K562 (cell line): ENCODE data around the gene MAP4. TPM values are rescaled to one million over a fixed set of nuclear protein-coding genes. Genes with fewer than 3 reads are reported as not detected.

Experiments
- ATAC-seq: fragments of 200-7000 bp; cut with Tn5 transposase; 3 replicates; pipeline ENCODE4 v1.9.1; 2020; ENCODE audit warnings: moderate library complexity
- BruUV-seq: library from RNA; stranded (reverse); fragments of 400-500 nt; replicated peaks from 2 replicates; lab custom pipeline; 2021; lab: Mats Ljungman, UMichigan
- CTCF ChIA-PET: fragments of 300-600 bp; formaldehyde crosslinking; extraction: SDS; loops from one replicate; lab custom pipeline; 2021; ENCODE audit warnings: low intra/inter-chr PET ratio; lab: Yijun Ruan, JAX
- POLR2A ChIA-PET: fragments of 300-600, 350-650 bp; sonication (Branson Sonifier 250); formaldehyde crosslinking; extraction: SDS; loops from one replicate; lab custom pipeline; 2021; ENCODE audit warnings: antibody characterized with exemption, inconsistent platforms; lab: Yijun Ruan, JAX
- DNase-seq, 4 experiments: peaks; one replicate each; pipeline versions ENCODE4 v3.0.0 to v3.0.0-alpha.2; 2011 to 2018; ENCODE audit warnings: low spot score in 3 of 4, mixed read lengths in 3 of 4; ENCODE audit errors: extremely low read depth in 1 of 4
- FAIRE-seq: peaks from 2 replicates; lab custom pipeline; 2011; peaks lifted over from hg19 to GRCh38; lab: Jason Lieb, UNC
- H2AFZ ChIP-seq: 2 replicates; pipeline ENCODE4 v1.6.0; 2011; ENCODE audit warnings: low read depth, low read length, control low read depth, inconsistent platforms
- H3K27ac ChIP-seq: fragments of 200-600 bp; 3 replicates; pipeline ENCODE4 v1.8.0; 2011; ENCODE audit warnings: low read depth, mild to moderate bottlenecking, control low read depth, inconsistent platforms, low read length, moderate library complexity, mixed read lengths; ENCODE audit errors: extremely low read depth
- H3K27me3 ChIP-seq, 2 experiments: fragments of 300-600 bp in 1 of 2; 2 replicates in 1 of 2; 3 replicates in 1 of 2; pipeline versions ENCODE4 v1.6.0 to v1.8.0; 2011; ENCODE audit warnings: inconsistent platforms in 2 of 2, low read length in 2 of 2, mild to moderate bottlenecking in 1 of 2, mixed read lengths in 1 of 2, moderate library complexity in 1 of 2; ENCODE audit not compliant: control insufficient read depth in 2 of 2, insufficient read depth in 2 of 2
- H3K36me3 ChIP-seq: fragments of 300-600 bp; 3 replicates; pipeline ENCODE4 v1.8.0; 2011; ENCODE audit warnings: mild to moderate bottlenecking, low read length, inconsistent platforms; ENCODE audit not compliant: control insufficient read depth, insufficient read depth
- H3K4me1 ChIP-seq, 2 experiments: fragments of 200-600 bp in 1 of 2; replicated peaks in 1 of 2; 2 replicates in 1 of 2; 3 replicates in 1 of 2; pipeline versions ENCODE4 v1.5.1 to v1.8.0; 2011; ENCODE audit warnings: inconsistent platforms in 2 of 2, low read length in 2 of 2, mild to moderate bottlenecking in 1 of 2, mixed read lengths in 1 of 2, moderate library complexity in 1 of 2; ENCODE audit not compliant: control insufficient read depth in 2 of 2, insufficient read depth in 2 of 2
- H3K4me2 ChIP-seq: 2 replicates; pipeline ENCODE4 v1.6.1; 2011; ENCODE audit warnings: low read length, control low read depth, inconsistent platforms, mixed read lengths; ENCODE audit not compliant: insufficient read depth
- H3K4me3 ChIP-seq: fragments of 200-600 bp; sonication (generic), shearing (Covaris generic); 2 replicates; pipeline ENCODE4 v1.5.1; 2016; ENCODE audit warnings: control low read depth, inconsistent platforms
- H3K79me2 ChIP-seq: fragments of 200-600 bp; 3 replicates; pipeline ENCODE4 v1.8.0; 2011; ENCODE audit warnings: low read length, inconsistent platforms; ENCODE audit not compliant: control insufficient read depth, insufficient read depth
- H3K9ac ChIP-seq, 2 experiments: 2 replicates each; pipeline versions ENCODE4 v1.6.0 to v1.6.1; 2011; ENCODE audit warnings: low read depth in 2 of 2, low read length in 2 of 2, control low read depth in 1 of 2, inconsistent platforms in 1 of 2, mild to moderate bottlenecking in 1 of 2, mixed read lengths in 1 of 2; ENCODE audit not compliant: insufficient read depth in 1 of 2
- H3K9me1 ChIP-seq: one replicate; pipeline ENCODE4 v1.6.0; 2011; ENCODE audit warnings: inconsistent platforms, mild to moderate bottlenecking, low read length, moderate library complexity; ENCODE audit not compliant: control insufficient read depth, insufficient read depth
- H3K9me3 ChIP-seq: replicated peaks from 2 replicates; pipeline ENCODE4 v1.5.1; 2011; ENCODE audit warnings: low read depth, low read length, inconsistent platforms; ENCODE audit not compliant: control insufficient read depth, insufficient read depth
- H4K20me1 ChIP-seq: replicated peaks from 2 replicates; pipeline ENCODE4 v1.6.1; 2011; ENCODE audit warnings: low read length, inconsistent platforms, mixed read lengths; ENCODE audit not compliant: control insufficient read depth, insufficient read depth
- ATF7 ChIP-seq: fragments of 450-650 bp; IDR thresholded peaks from 2 replicates; pipeline ENCODE4 v1.7.1; 2014; ENCODE audit warnings: mild to moderate bottlenecking, moderate library complexity
- HIVEP1 ChIP-seq: fragments of 250-450 bp; sonication (Bioruptor Pico); IDR thresholded peaks from 2 replicates; pipeline ENCODE4 v1.4.0; 2020; ENCODE audit warnings: mild to moderate bottlenecking
- ILK ChIP-seq: fragments of 450-650 bp; IDR thresholded peaks from 2 replicates; pipeline ENCODE4 v1.6.1; 2016; ENCODE audit warnings: missing genetic modification characterization, low read depth, mild to moderate bottlenecking, missing compliant biosample characterization, moderate library complexity, borderline replicate concordance
- JUND ChIP-seq, 2 experiments: IDR thresholded peaks; 2 replicates in 1 of 2; 3 replicates in 1 of 2; pipeline ENCODE4 v1.6.1; 2011; ENCODE audit warnings: borderline replicate concordance in 2 of 2, low read depth in 2 of 2, low read length in 2 of 2, improper control_type of control experiment in 1 of 2, missing biosample characterization in 1 of 2, missing genetic modification characterization in 1 of 2, missing genetic modification reagents in 1 of 2
- TEAD4 ChIP-seq, 2 experiments: sonication (generic) in 1 of 2; formaldehyde crosslinking in 1 of 2; IDR thresholded peaks; 2 replicates each; pipeline versions ENCODE4 v1.6.1 to v1.8.0; 2012 to 2022; ENCODE audit warnings: borderline replicate concordance in 1 of 2, inconsistent platforms in 1 of 2, low read length in 1 of 2, mild to moderate bottlenecking in 1 of 2, missing genetic modification reagents in 1 of 2
- ZBTB1 ChIP-seq: sonication (generic); formaldehyde crosslinking; IDR thresholded peaks from 2 replicates; pipeline ENCODE4 v1.8.1; 2023; ENCODE audit warnings: missing genetic modification reagents, low read depth, mild to moderate bottlenecking, borderline replicate concordance
- ZFP1 ChIP-seq: fragments of 450-650 bp; formaldehyde crosslinking; IDR thresholded peaks from 2 replicates; pipeline ENCODE4 v1.4.0; 2020; ENCODE audit warnings: mild to moderate bottlenecking, mixed read lengths
- WGBS: fragments of 100-300 bp; shearing (Covaris generic); methylation state at CpG from one replicate; pipeline ENCODE4 v1.1.6; 2016; ENCODE audit warnings: low coverage, mixed read lengths; ENCODE audit not compliant: insufficient coverage; ENCODE audit errors: missing lambda C conversion rate; 5-methylcytosine and 5-hydroxymethylcytosine counted together
- in situ Hi-C: fragments of 300-500 bp; cut with MboI; formaldehyde crosslinking; loops from 4 replicates; pipeline ENCODE4 v1.15.0; 2018; ENCODE audit warnings: inconsistent platforms, mixed read lengths
- intact Hi-C: fragments of 100-400 bp; cut with micrococcal nuclease; formaldehyde crosslinking; loops from 2 replicates; pipeline ENCODE4 v1.14.2; 2022
- polyA plus RNA-seq, 8 experiments: library from polyadenylated mRNA; depleted of rRNA in 4 of 8; stranded (reverse) in 5 of 8; unstranded in 3 of 8; fragments of >200 nt; fragmentation: Nextera tagmentation in 2 of 8; fragmentation: Illumina TruSeq in 1 of 8; extraction: Ambion mirVana in 2 of 8; extraction: Trizol in 1 of 8; gene quantifications; 2 replicates each; pipeline versions ENCODE4 v1.2.1 to v1.2.3, GENCODE V29; 2011 to 2014; ENCODE audit warnings: inconsistent platforms in 1 of 8, missing spikeins in 1 of 8
- total RNA-seq, 7 experiments: library from RNA; depleted of rRNA in 6 of 7; stranded (reverse); fragments of >200 nt in 6 of 7; fragmentation: Illumina TruSeq in 2 of 7; extraction: Trizol in 2 of 7; gene quantifications; 2 replicates each; pipeline versions ENCODE4 v1.2.1 to v1.2.3, GENCODE V29; 2011 to 2021; ENCODE audit warnings: low replicate concordance in 1 of 7
- TF ChIP-seq, protein P1 (sequence below), 2 experiments: fragments of 450-650 bp in 1 of 2; sonication (generic) in 1 of 2; formaldehyde crosslinking in 1 of 2; IDR thresholded peaks in 1 of 2; conservative IDR thresholded peaks in 1 of 2; 2 replicates each; pipeline versions ENCODE4 v1.6.1 to v1.8.1; 2016 to 2023; ENCODE audit warnings: mild to moderate bottlenecking in 2 of 2, moderate library complexity in 2 of 2, inconsistent platforms in 1 of 2, missing genetic modification reagents in 1 of 2
- TF ChIP-seq, protein P2 (sequence below): sonication (generic); IDR thresholded peaks from 2 replicates; pipeline ENCODE4 v1.6.1; 2016
- TF ChIP-seq, protein P3 (sequence below): IDR thresholded peaks from 2 replicates; pipeline ENCODE4 v1.6.1; 2012; ENCODE audit warnings: low read depth, low read length, improper control_type of control experiment, borderline replicate concordance

Gene MAP4
- total and polyA plus RNA-seq, 9 of the 15 experiments (the other 6 are each of a cell fraction or from before 2014, with no cell fraction given) = 13.3 to 141 (median 36.8) TPM

DNA sequence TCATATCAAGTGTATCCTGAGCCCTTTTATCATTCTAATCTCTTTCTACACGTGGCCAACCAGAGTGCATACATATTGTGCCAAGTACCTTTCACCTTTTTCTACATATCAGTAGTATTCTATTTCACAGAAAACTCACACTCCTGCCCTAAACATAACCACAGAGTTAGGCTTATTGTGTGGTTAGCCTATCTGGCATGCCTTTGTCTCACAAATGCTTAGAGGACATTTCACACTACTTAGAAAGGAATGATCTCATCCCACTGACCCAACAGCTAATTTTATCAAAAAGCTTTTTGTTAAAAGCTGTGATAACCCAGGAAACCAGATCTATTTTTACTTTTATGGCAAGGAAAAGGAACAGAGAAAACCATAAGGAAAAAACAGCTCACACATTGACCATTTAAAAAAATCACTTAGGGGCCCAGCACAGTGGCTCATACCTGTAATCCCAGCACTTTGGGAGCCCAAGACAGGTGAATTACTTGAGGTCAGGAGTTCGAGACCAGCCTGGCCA, 17.8 kb upstream of the MAP4 start:
- peak in 1 of 4 experiments; percentile 18 for DNase-seq
- CTCF ChIA-PET = no interaction called here
- peaks cover 64% of the 10 kb centered on the region for H3K79me2 ChIP-seq

More for the DNA sequence above, 17.8 kb upstream of the MAP4 start:
- 38% methylated on average over 2 of the region's 2 CpGs for WGBS
- ATAC-seq = peak; percentile 32; the same call in 2 of the 3 replicates
- H3K9ac ChIP-seq = no peak overlapping the region
- FAIRE-seq = no peak
- H3K4me1 ChIP-seq = peaks cover 8 to 12% of the 10 kb centered on the region in 2 experiments; a peak in 4 of 5 replicates
- no peaks in the 10 kb centered on the region for H3K9me1 ChIP-seq
- H3K9me3 ChIP-seq = no peaks in the 10 kb centered on the region
- peak; percentile 80; the same call in 1 of the 2 replicates for TF ChIP-seq ZBTB1 (CRISPR knock-in tag)
- no peak for TF ChIP-seq HIVEP1 (CRISPR knock-in tag)
- peak; percentile 21; the same call in 1 of the 2 replicates for TF ChIP-seq TEAD4 (IDR thresholded peaks at IDR 0.05; ENCODE audit: low read length)
- TF ChIP-seq TEAD4 (CRISPR knock-in tag; IDR thresholded peaks at IDR 0.05; ENCODE audit: borderline replicate concordance) = no peak
- TF ChIP-seq, protein P1, sequence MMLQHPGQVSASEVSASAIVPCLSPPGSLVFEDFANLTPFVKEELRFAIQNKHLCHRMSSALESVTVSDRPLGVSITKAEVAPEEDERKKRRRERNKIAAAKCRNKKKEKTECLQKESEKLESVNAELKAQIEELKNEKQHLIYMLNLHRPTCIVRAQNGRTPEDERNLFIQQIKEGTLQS (IDR thresholded peaks at IDR 0.05) = peak; percentile 51; the same call in 1 of the 2 replicates
- TF ChIP-seq, protein P1 (CRISPR knock-in tag; conservative IDR thresholded peaks at IDR 0.05) = no peak
- TF ChIP-seq JUND (IDR thresholded peaks at IDR 0.05; ENCODE audit: borderline replicate concordance, low read depth, low read length) = peak; percentile 39; the same call in 1 of the 2 replicates
- peak; percentile 49; the same call in 1 of the 3 replicates for TF ChIP-seq JUND (tag; IDR thresholded peaks at IDR 0.05; ENCODE audit: borderline replicate concordance, low read depth, low read length)
- TF ChIP-seq, protein P2, sequence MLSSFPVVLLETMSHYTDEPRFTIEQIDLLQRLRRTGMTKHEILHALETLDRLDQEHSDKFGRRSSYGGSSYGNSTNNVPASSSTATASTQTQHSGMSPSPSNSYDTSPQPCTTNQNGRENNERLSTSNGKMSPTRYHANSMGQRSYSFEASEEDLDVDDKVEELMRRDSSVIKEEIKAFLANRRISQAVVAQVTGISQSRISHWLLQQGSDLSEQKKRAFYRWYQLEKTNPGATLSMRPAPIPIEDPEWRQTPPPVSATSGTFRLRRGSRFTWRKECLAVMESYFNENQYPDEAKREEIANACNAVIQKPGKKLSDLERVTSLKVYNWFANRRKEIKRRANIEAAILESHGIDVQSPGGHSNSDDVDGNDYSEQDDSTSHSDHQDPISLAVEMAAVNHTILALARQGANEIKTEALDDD = peak; percentile 63
- TF ChIP-seq, protein P3, sequence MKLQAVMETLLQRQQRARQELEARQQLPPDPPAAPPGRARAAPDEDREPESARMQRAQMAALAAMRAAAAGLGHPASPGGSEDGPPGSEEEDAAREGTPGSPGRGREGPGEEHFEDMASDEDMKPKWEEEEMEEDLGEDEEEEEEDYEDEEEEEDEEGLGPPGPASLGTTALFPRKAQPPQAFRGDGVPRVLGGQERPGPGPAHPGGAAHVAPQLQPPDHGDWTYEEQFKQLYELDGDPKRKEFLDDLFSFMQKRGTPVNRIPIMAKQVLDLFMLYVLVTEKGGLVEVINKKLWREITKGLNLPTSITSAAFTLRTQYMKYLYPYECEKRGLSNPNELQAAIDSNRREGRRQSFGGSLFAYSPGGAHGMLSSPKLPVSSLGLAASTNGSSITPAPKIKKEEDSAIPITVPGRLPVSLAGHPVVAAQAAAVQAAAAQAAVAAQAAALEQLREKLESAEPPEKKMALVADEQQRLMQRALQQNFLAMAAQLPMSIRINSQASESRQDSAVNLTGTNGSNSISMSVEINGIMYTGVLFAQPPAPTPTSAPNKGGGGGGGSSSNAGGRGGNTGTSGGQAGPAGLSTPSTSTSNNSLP = no peak
- TF ChIP-seq ATF7 = peak; percentile 31; the same call in 1 of the 2 replicates
- TF ChIP-seq ILK = no peak
- peak; percentile 23; the same call in 1 of the 2 replicates for TF ChIP-seq ZFP1 (CRISPR knock-in tag)
- TF ChIP-seq, all 486 proteins: peak for 7
- intact Hi-C loops = no loop called here
- Histone ChIP-seq H3K4me2 (no peak overlapping the region), H3K27ac (no peak overlapping the region), H4K20me1 (peaks cover 12% of the 10 kb centered on the region; the same call in 1 of the 2 replicates), H3K4me3 (no peak overlapping the region), H3K36me3 (no peaks in the 10 kb centered on the region; the same call in 2 of the 3 replicates), H2AFZ (no peak overlapping the region), H3K27me3 (no peaks in the 10 kb centered on the region)
- in situ Hi-C loops = no loop called here
- no TSS peak for BruUV-seq
- POLR2A ChIA-PET = interaction anchor here (0.6 to 1.8 kb wide), 9 partner anchors 10 to 196 kb away, joined by 3 to 4 read pairs (median 4); partner anchors contain the start of gene MAP4
